Measurements from ENCODE around the gene MB.

Gene MB

GRCh38 chr22:35641494-35642120, 24.5 kb upstream of the MB start (continued):
- no peak for TF ChIP-seq KLF17 (tag by site-specific recombination; IDR thresholded peaks at IDR 0.05)
- TF ChIP-seq MZF1 (tag by site-specific recombination; IDR thresholded peaks at IDR 0.05; ENCODE audit: borderline replicate concordance): no peak
- no peak for TF ChIP-seq SP2 (tag by site-specific recombination; IDR thresholded peaks at IDR 0.05)
- TF ChIP-seq ZNF792 (tag by site-specific recombination; IDR thresholded peaks at IDR 0.05): no peak
- no peak for TF ChIP-seq ZNF140 (tag by site-specific recombination; IDR thresholded peaks at IDR 0.05)
- TF ChIP-seq BCL11B (tag by site-specific recombination; IDR thresholded peaks at IDR 0.05; ENCODE audit: low read depth): no peak
- TF ChIP-seq ZNF830 (tag by site-specific recombination; IDR thresholded peaks at IDR 0.05; ENCODE audit: low read depth): no peak
- TF ChIP-seq ZNF335 (tag by site-specific recombination; conservative IDR thresholded peaks at IDR 0.05): no peak
- no peak for TF ChIP-seq PRDM1 (tag by site-specific recombination; IDR thresholded peaks at IDR 0.05)
- no peak for TF ChIP-seq ZNF302 (tag by site-specific recombination; IDR thresholded peaks at IDR 0.05; ENCODE audit: low read depth)
- no peak for TF ChIP-seq KLF10 (tag by site-specific recombination; IDR thresholded peaks at IDR 0.05)
- no peak for TF ChIP-seq ZNF449 (tag by site-specific recombination; IDR thresholded peaks at IDR 0.05)

GRCh38 chr22:35638410-35638809, 21.3 kb upstream of the MB start:
- POLR2A ChIA-PET: no interaction called here
- no peak for TF ChIP-seq PRDM6 (tag by site-specific recombination; IDR thresholded peaks at IDR 0.05)
- TF ChIP-seq ZNF561 (tag by site-specific recombination; IDR thresholded peaks at IDR 0.05; ENCODE audit: borderline replicate concordance): no peak
- no peak for TF ChIP-seq ZNF157 (tag by site-specific recombination; IDR thresholded peaks at IDR 0.05)
- TF ChIP-seq YY2 (tag by site-specific recombination; IDR thresholded peaks at IDR 0.05): no peak
- TF ChIP-seq ZNF548 (tag by site-specific recombination; IDR thresholded peaks at IDR 0.05): no peak
- no peak for TF ChIP-seq TRIM28 (IDR thresholded peaks at IDR 0.05; ENCODE audit: borderline replicate concordance, low read length)
- TF ChIP-seq ZNF311 (tag by site-specific recombination; IDR thresholded peaks at IDR 0.05; ENCODE audit: borderline replicate concordance): no peak
- no peak for TF ChIP-seq ZNF239 (tag by site-specific recombination; IDR thresholded peaks at IDR 0.05)
- no peak for TF ChIP-seq ZNF23 (tag by site-specific recombination; IDR thresholded peaks at IDR 0.05; ENCODE audit: borderline replicate concordance)
- TF ChIP-seq ZNF155 (tag by site-specific recombination; IDR thresholded peaks at IDR 0.05): no peak
- TF ChIP-seq PRDM2 (tag by site-specific recombination; IDR thresholded peaks at IDR 0.05; ENCODE audit: borderline replicate concordance): no peak
- no peak for TF ChIP-seq ZNF600 (tag by site-specific recombination; IDR thresholded peaks at IDR 0.05)
- TF ChIP-seq ZNF433 (tag by site-specific recombination; IDR thresholded peaks at IDR 0.05; ENCODE audit: low read depth): no peak
- TF ChIP-seq ZNF544 (tag by site-specific recombination; IDR thresholded peaks at IDR 0.05): no peak
- no peak for TF ChIP-seq RBAK (tag by site-specific recombination; IDR thresholded peaks at IDR 0.05)
- no peak for TF ChIP-seq KLF9 (tag by site-specific recombination; IDR thresholded peaks at IDR 0.05; ENCODE audit: low read depth)
- TF ChIP-seq ZNF560 (tag by site-specific recombination; IDR thresholded peaks at IDR 0.05; ENCODE audit: borderline replicate concordance): no peak

More at GRCh38 chr22:35638410-35638809, 21.3 kb upstream of the MB start:
- Histone ChIP-seq H3K4me1 (ENCODE audit: control insufficient read depth, insufficient read depth, low read length) (no peaks in the 10 kb centered on the region), H3K4me3 (ENCODE audit: low read depth, low read length) (no peak overlapping the region), H3K27ac (ENCODE audit: extremely low read depth, low read depth, low read length) (no peak overlapping the region), H3K36me3 (ENCODE audit: control insufficient read depth in 2 of 2, insufficient read depth in 1 of 2, low read length in 2 of 2) (no peaks in the 10 kb centered on the region), H3K9me3 (ENCODE audit: control insufficient read depth, insufficient read depth, low read depth, low read length) (no peaks in the 10 kb centered on the region)
- CTCF ChIA-PET: interaction anchor here (0.6 to 1.4 kb wide), 3 partner anchors 10 to 126 kb away, joined by 3 to 4 read pairs (median 3); no protein-coding TSS in a partner anchor

Measured in HEK293 (cell line).